Neuronal stem cell (in vitro differentiated cells): ENCODE results near the gene RNASEH2A.
"Not testable (repeated sequence)": the region's sequence is repeated elsewhere in the genome, so short reads cannot be mapped to it uniquely, and the experiment has no call there.

ENCODE experiments used
- DNase-seq: peaks from one replicate; pipeline ENCODE4 v3.0.0-alpha.2; 2013; ENCODE audit warnings: low spot score
- H2AFZ ChIP-seq: one replicate; pipeline ENCODE4 v1.6.1; 2013; ENCODE audit warnings: mild to moderate bottlenecking, low read length, inconsistent platforms
- H2AK5ac ChIP-seq: 2 replicates; pipeline ENCODE4 v1.6.1; 2013; ENCODE audit warnings: low read depth, mild to moderate bottlenecking, inconsistent platforms, low read length, moderate library complexity, mixed read lengths
- H2BK120ac ChIP-seq: 2 replicates; pipeline ENCODE4 v1.6.1; 2013; ENCODE audit warnings: low read depth, mild to moderate bottlenecking, inconsistent platforms, low read length, moderate library complexity, mixed read lengths
- H2BK12ac ChIP-seq: one replicate; pipeline ENCODE4 v1.6.1; 2013; ENCODE audit warnings: low read length, inconsistent platforms
- H2BK15ac ChIP-seq: 2 replicates; pipeline ENCODE4 v1.6.1; 2013; ENCODE audit warnings: mild to moderate bottlenecking, low read length, inconsistent platforms, mixed read lengths
- H2BK5ac ChIP-seq: one replicate; pipeline ENCODE4 v1.6.1; 2013; ENCODE audit warnings: inconsistent platforms, mild to moderate bottlenecking, low read length, moderate library complexity
- H3K14ac ChIP-seq: one replicate; pipeline ENCODE4 v1.6.1; 2013; ENCODE audit warnings: low read length, inconsistent platforms
- H3K18ac ChIP-seq: 2 replicates; pipeline ENCODE4 v1.6.1; 2013; ENCODE audit warnings: low read length, inconsistent platforms
- H3K23ac ChIP-seq: 2 replicates; pipeline ENCODE4 v1.6.1; 2013; ENCODE audit warnings: low read depth, mild to moderate bottlenecking, mixed read lengths, low read length, inconsistent platforms; ENCODE audit not compliant: poor library complexity
- H3K27ac ChIP-seq: replicated peaks from 3 replicates; pipeline ENCODE4 v1.5.1; 2013; ENCODE audit warnings: low read length, inconsistent platforms
- H3K27me3 ChIP-seq, 3 experiments: 2 replicates each; pipeline ENCODE4 v1.6.1; 2013; ENCODE audit warnings: low read length in 3 of 3, mild to moderate bottlenecking in 2 of 3, inconsistent platforms in 1 of 3, low read depth in 1 of 3, mixed read lengths in 1 of 3, moderate library complexity in 1 of 3; ENCODE audit not compliant: control insufficient read depth in 3 of 3, insufficient read depth in 3 of 3
- H3K36me3 ChIP-seq, 2 donors: replicated peaks in 1 of 2; 2 replicates each; pipeline ENCODE4 v1.6.1; 2013; ENCODE audit warnings: low read length in 2 of 2; ENCODE audit not compliant: control insufficient read depth in 2 of 2, insufficient read depth in 2 of 2
- H3K4ac ChIP-seq: 2 replicates; pipeline ENCODE4 v1.6.1; 2013; ENCODE audit warnings: inconsistent platforms, mild to moderate bottlenecking, low read length, moderate library complexity
- H3K4me1 ChIP-seq, 2 donors: 1 replicate in 1 of 2; 2 replicates in 1 of 2; pipeline ENCODE4 v1.6.1; 2013; ENCODE audit warnings: low read length in 2 of 2, low read depth in 1 of 2; ENCODE audit not compliant: control insufficient read depth in 2 of 2, insufficient read depth in 1 of 2
- H3K4me2 ChIP-seq: one replicate; pipeline ENCODE4 v1.6.1; 2013; ENCODE audit warnings: mild to moderate bottlenecking, low read length, inconsistent platforms; ENCODE audit not compliant: insufficient read depth, poor library complexity, severe bottlenecking
- H3K4me3 ChIP-seq, 2 donors: 2 replicates each; pipeline ENCODE4 v1.5.1; 2013; ENCODE audit warnings: low read length in 2 of 2, mild to moderate bottlenecking in 2 of 2, inconsistent platforms in 1 of 2, moderate library complexity in 1 of 2
- H3K79me1 ChIP-seq: one replicate; pipeline ENCODE4 v1.6.1; 2013; ENCODE audit warnings: low read depth, mild to moderate bottlenecking, inconsistent platforms, low read length, moderate library complexity
- H3K9ac ChIP-seq: one replicate; pipeline ENCODE4 v1.6.1; 2013; ENCODE audit warnings: mild to moderate bottlenecking, low read depth, low read length, inconsistent platforms; ENCODE audit not compliant: poor library complexity
- H3K9me3 ChIP-seq, 2 donors: replicated peaks in 1 of 2; 2 replicates each; pipeline versions ENCODE3 to v1.6.1; 2013; ENCODE audit warnings: low read length in 2 of 2, mild to moderate bottlenecking in 2 of 2, inconsistent platforms in 1 of 2, low read depth in 1 of 2, mixed read lengths in 1 of 2, moderate library complexity in 1 of 2; ENCODE audit not compliant: control insufficient read depth in 2 of 2, insufficient read depth in 1 of 2
- H4K8ac ChIP-seq: one replicate; pipeline ENCODE4 v1.6.1; 2013; ENCODE audit warnings: low read depth, mild to moderate bottlenecking, inconsistent platforms, low read length, moderate library complexity
- H4K91ac ChIP-seq: one replicate; pipeline ENCODE4 v1.6.1; 2013; ENCODE audit warnings: low read length, low read depth, mild to moderate bottlenecking, inconsistent platforms; ENCODE audit not compliant: poor library complexity
- WGBS, 2 donors: extraction: QIAGEN DNeasy Blood & Tissue Kit; methylation state at CpG; one replicate each; pipeline ENCODE4 v1.1.7; 2013; ENCODE audit warnings: missing lambda C conversion rate in 2 of 2, mixed read lengths in 1 of 2; ENCODE audit not compliant: insufficient read length in 2 of 2, insufficient replicate concordance in 1 of 2; ENCODE audit errors: extremely low coverage in 2 of 2; 5-methylcytosine and 5-hydroxymethylcytosine counted together

The RNASEH2A gene

DNA sequence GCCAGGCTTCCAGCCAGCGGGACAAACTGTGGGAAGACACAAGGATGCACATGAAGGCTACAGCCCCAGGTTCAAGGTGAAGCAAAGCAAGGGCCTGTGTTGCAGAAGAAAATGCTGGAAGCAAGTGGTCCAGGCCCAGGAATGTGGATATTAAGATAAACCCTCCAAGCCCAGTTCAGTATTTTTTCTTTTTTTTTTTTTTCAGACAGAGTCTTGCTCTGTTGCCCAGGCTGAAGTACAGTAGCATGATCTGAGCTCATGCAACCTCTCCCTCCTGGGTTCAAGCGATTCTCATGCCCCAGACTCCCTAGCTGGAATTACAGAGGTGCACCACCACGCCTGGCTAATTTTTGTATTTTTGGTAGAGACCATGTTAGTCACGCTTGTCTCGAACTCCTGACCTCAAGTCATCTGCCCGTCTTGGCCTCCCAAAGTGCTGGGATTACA is 9.2 kb upstream of the RNASEH2A start:
- peaks cover 13% of the 10 kb centered on the region for H3K79me1 ChIP-seq
- no peak overlapping the region for H2BK120ac ChIP-seq
- H2BK12ac ChIP-seq: no peak overlapping the region
- no peak overlapping the region for H3K14ac ChIP-seq
- no peak overlapping the region for H2BK15ac ChIP-seq
- DNase-seq: no peak
- H3K27me3 ChIP-seq: peaks cover 0 to 14% (median 3%) of the 10 kb centered on the region in 3 experiments
- no peak overlapping the region for H2BK5ac ChIP-seq
- H2AK5ac ChIP-seq: no peak overlapping the region
- H4K91ac ChIP-seq: no peak overlapping the region
- H3K4me2 ChIP-seq: no peak overlapping the region
- no peak overlapping the region for H3K18ac ChIP-seq
- no peak overlapping the region for H3K27ac ChIP-seq
- no peak overlapping the region for H3K4ac ChIP-seq
- H4K8ac ChIP-seq: no peak overlapping the region
- WGBS, 2 donors: no CpG with 5 or more reads among the region's 6 CpGs
- H3K36me3 ChIP-seq: peaks cover 12 to 33% of the 10 kb centered on the region in 2 donors
- no peak overlapping the region for H3K4me3 ChIP-seq
- H3K9ac ChIP-seq: no peak overlapping the region
- H3K23ac ChIP-seq: no peak overlapping the region
- peaks cover 10 to 19% of the 10 kb centered on the region in 2 donors for H3K4me1 ChIP-seq
- no peaks in the 10 kb centered on the region for H3K9me3 ChIP-seq
- H2AFZ ChIP-seq: no peak overlapping the region

- not testable (repeated sequence) for H4K8ac ChIP-seq, H3K4ac ChIP-seq, H3K27ac ChIP-seq, H3K23ac ChIP-seq, H2BK15ac ChIP-seq, H2BK120ac ChIP-seq, H4K91ac ChIP-seq, H3K27me3 ChIP-seq, H3K14ac ChIP-seq, H3K9me3 ChIP-seq, H2AFZ ChIP-seq, H2AK5ac ChIP-seq, DNase-seq, H3K18ac ChIP-seq, H3K4me3 ChIP-seq, H3K9ac ChIP-seq, H2BK12ac ChIP-seq, H2BK5ac ChIP-seq, H3K4me2 ChIP-seq
- Histone ChIP-seq H3K4me1 (peaks cover 14 to 22% of the 10 kb centered on the region in 2 donors), H3K36me3 (peaks cover 12 to 33% of the 10 kb centered on the region in 2 donors), H3K79me1 (peaks cover 13% of the 10 kb centered on the region)
- WGBS, 2 donors: no CpG with 5 or more reads among the region's 7 CpGs
Observed at GRCh38 chr19:12797607-12798006, 8.8 kb upstream of the RNASEH2A start.

- no peak overlapping the region for H3K14ac ChIP-seq
- H3K4me3 ChIP-seq: peak overlapping the region in 1 of 2 donors; percentile 86
- H3K23ac ChIP-seq: no peak overlapping the region
- H4K91ac ChIP-seq: no peak overlapping the region
- peaks cover 11% of the 10 kb centered on the region for H3K79me1 ChIP-seq
- no peak overlapping the region for H3K4me2 ChIP-seq
- H2BK5ac ChIP-seq: no peak overlapping the region
- H3K27me3 ChIP-seq: no peaks in the 10 kb centered on the region
- no peak overlapping the region for H4K8ac ChIP-seq
- H2BK12ac ChIP-seq: no peak overlapping the region
- H3K9me3 ChIP-seq: no peaks in the 10 kb centered on the region
- no peak overlapping the region for H2BK15ac ChIP-seq
- peaks cover 12 to 33% of the 10 kb centered on the region in 2 donors for H3K36me3 ChIP-seq
- no peak overlapping the region for H2AFZ ChIP-seq
- no peak overlapping the region for H2AK5ac ChIP-seq
- H3K4ac ChIP-seq: no peak overlapping the region
- no peak for DNase-seq
- H3K9ac ChIP-seq: no peak overlapping the region
- peaks cover 12 to 14% of the 10 kb centered on the region in 2 donors for H3K4me1 ChIP-seq
- no peak overlapping the region for H3K18ac ChIP-seq
- H2BK120ac ChIP-seq: no peak overlapping the region
- WGBS, 2 donors: no CpG with 5 or more reads among the region's 18 CpGs
- H3K27ac ChIP-seq: no peak overlapping the region
Observed at GRCh38 chr19:12799742-12800465, 6.5 kb upstream of the RNASEH2A start.

DNA sequence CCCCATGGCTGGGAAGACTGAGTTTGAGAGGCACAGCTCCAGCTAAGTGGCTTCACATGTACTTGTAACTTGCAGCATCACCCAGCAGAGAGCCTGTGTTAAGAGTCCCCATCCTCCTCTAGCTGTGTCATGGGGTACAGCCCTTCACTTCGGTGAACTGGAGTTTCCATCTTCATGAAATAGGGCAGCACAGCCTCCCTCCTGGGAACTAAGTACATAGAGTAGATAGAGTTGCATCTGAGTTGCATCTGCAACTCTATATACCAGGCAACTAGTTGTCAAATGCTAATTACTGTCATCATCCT is 6.0 kb upstream of the RNASEH2A start:
- Histone ChIP-seq H3K4ac (no peak overlapping the region), H3K23ac (no peak overlapping the region), H4K8ac (no peak overlapping the region), H3K36me3 (peaks cover 12 to 33% of the 10 kb centered on the region in 2 donors), H3K14ac (no peak overlapping the region), H2BK120ac (no peak overlapping the region), H2BK12ac (no peak overlapping the region), H3K27me3 (no peaks in the 10 kb centered on the region), H3K4me3 (peak overlapping the region; percentile 86 to 96), H3K9ac (peak overlapping the region; percentile 56), H3K4me2 (peak overlapping the region; percentile 84), H3K18ac (no peak overlapping the region), H3K4me1 (peaks cover 12 to 14% of the 10 kb centered on the region in 2 donors), H2BK5ac (no peak overlapping the region), H2AK5ac (no peak overlapping the region), H4K91ac (no peak overlapping the region), H2BK15ac (no peak overlapping the region), H3K27ac (no peak overlapping the region), H2AFZ (no peak overlapping the region), H3K9me3 (no peaks in the 10 kb centered on the region), H3K79me1 (peaks cover 11% of the 10 kb centered on the region)
- WGBS, 2 donors: no CpG with 5 or more reads among the region's 1 CpG
- DNase-seq: no peak
